Middle frontal gyrus (tissue), 1 donor: ENCODE results near the gene MKKS.
"Not testable (repeated sequence)": the region's sequence is repeated elsewhere in the genome, so short reads cannot be mapped to it uniquely, and the experiment has no call there.

Source experiments
- DNase-seq: peaks from one replicate; pipeline ENCODE4 v3.0.0-alpha.2; 2015; ENCODE audit warnings: low spot score; ENCODE audit errors: extremely low spot score

Gene MKKS

DNA sequence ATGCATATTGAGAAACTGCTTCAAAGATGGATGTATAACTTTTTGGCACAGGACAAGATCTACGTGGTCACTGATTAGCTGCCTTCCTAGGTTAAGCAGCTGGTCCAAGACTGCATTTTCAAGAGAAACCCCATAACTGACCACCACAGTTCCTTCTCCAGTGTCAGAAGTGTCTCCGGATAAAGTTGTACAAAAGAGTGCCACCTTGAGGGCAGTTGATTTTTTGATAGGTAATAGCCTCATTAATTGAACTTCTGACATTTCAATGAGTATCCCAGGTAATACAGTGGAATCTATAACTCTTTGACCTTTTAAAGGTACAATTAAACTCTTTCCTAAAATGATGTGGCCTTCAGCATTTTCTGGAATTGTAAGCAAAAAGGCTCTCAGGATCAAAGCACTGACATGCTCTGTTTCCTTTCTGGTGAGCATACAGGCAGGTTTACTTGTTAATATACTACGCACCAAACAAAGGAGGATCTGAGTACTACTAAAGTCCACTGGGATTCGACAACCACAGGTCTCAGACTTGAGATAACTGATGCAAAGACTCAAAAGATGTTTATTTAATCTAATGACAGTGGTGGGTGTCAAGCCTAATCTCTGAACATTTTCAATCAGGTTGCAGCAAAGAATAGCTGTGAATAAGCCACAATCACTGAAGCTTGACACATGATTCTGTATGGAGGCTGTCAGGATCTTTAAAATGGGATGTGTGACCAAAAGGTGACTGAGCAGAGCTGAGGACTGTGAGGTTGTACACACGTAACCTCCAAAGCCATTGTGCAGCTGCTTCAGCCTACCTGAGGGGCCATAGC, 21.2 kb downstream of the MKKS start:
- no peak for DNase-seq

DNA sequence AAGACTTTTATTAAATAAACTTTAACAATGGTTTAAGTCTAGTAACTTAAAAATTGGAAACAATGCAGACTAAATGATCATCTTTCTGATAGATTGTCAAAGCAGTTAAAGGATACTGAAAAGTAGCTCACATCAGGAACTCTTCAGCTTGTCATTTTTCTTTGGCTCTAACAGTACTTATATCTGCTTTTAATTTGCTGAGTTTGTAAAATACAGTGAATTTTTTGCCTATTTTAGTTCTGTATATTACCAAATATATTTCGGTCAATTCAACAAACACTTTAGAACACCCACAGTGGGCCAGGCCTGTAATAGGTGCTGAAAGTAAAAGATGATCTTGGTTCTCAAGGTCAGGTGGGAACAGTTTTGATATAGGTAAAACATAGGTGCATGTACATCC, 22.3 kb downstream of the MKKS start:
- DNase-seq = no peak

DNA sequence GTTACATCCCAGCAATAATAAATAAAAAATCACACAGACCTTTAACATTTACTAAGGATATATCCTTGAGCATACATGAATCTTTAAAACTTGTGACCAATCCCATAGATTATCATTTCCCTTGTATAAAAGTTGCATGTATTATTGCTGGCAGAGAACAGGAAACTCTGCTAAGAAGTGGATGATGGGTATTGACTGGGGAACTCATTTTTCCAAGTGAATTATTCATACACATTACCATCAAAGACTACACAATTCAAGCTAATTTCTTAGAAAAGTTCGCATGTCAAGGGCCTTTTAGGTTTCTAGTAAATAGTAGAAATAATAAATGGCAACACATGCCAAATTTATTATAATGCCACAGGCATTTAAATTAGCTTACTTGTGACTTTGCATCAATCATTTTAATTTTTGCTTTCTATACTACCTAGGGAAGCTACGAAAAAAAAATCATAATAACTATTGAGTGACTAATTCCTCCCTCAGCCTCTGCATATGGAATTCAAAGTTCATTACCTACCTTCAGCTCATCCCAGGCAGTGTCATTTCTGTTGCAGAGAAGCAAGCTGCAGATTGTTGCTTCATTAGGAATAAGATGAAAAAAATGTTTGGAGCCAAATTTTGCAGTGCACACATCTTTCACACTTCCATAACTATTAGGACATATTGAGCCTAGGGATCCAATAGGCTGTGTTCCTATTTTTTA, 25.8 kb downstream of the MKKS start:
- no peak for DNase-seq

DNA sequence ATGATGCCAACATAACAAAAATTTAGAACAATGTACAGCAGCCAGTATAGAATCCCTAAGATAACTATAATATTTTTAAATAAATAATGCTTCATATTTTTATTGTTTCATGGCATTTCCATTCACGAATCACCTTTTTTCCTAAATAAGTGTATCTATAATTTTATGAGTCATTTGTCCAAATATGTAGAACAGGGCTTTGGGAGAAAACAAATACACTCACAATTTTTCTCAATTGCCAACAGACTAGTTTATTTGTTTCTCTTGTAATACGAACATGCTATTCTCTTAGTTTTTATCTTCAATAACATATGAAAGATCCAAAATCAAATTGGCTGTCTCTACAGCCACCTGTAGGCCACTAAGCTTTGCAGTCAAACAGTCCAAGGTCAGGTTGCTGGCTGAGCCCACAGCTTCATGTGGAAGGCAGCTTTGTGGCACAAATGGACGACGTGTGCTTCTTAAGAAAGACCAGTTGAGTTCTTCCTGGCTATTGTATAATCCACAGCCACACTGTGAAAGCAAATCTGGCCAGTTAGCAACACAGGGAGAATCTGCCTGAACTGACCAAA, 29.0 kb downstream of the MKKS start:
- no peak for DNase-seq

DNA sequence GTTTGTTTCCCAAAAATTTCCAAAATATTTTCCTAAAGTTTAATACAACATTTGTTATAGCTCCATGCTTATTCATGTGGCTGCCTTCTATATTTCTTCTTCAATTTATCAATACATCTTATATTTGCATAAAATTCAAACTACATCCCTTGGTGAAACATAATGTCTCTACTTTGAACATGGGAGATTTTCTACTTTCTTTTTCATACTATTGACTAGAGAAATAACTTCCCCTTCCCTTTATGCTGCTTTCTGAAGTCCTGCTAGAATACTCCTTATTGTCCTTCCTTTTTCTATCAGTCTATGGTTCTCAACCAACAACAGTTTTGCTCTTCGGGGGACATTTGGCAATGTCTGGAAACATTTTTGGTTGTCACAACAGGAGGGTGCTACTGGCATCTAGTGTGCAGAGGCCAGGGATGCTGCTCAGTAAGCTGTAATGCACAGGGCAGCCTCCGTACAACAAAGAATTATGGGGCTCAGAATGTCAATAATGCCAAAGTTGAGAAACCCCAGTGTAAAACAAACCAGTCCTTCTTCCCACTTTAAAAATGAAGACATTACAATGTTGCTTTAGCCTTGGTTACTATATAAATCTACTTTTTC, 29.9 kb downstream of the MKKS start:
- DNase-seq = no peak

DNA sequence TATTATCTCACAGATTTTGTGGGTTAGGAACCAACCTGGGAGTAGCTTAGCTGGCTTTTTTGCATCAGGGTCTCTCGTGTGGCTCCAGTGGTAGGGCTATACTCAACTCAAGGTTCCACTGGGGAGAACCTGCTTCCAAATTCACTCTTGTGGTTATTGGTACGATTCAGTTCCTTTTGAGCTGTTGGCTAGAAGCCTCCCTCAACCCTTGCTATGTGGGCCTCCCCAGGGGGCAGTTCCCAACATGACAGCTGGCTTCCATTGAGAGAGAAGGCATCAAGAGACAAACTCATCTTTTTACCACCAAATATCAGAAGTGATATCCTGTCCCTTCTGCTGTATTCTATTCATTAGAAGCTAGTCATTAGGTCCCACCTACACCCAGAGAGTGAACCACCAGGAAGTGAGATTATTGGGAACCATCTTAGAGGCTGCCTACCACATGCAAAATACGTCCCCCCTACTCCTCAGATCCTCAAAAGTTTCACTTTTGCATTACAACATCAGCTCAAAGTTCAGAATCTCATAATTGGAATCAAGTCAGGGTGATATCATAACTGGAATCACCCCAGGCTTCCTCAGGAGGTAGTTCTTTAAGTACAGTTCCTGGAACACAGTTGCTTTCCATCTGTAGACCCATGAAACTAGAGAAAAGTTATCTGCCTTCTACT, 30.9 kb downstream of the MKKS start:
- DNase-seq = no peak

DNA sequence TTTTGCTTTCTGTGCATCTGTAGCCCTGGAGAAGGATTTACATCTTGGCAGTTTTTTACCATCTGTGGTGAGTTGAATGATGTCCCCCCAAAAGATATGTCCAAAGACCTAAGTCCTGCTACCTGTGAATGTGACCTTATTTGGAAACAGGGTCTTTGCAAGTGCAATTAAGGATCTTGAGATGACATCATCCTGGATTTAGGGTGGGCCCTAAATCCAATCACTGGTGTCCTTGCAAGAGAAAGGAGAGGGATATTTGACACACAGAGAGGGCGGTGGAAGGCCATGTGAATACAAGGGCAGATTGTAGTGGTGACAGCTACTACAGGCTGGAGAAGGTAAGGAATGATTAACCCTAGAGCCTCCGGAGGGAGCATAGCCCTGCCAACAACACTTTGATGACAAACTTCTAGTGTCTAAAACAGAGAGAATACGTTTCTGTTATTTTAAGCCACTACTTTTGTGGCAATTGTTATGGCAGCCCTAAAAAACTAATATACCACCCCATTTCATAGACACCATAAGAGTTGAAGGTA, 35.1 kb downstream of the MKKS start:
- DNase-seq = no peak

DNA sequence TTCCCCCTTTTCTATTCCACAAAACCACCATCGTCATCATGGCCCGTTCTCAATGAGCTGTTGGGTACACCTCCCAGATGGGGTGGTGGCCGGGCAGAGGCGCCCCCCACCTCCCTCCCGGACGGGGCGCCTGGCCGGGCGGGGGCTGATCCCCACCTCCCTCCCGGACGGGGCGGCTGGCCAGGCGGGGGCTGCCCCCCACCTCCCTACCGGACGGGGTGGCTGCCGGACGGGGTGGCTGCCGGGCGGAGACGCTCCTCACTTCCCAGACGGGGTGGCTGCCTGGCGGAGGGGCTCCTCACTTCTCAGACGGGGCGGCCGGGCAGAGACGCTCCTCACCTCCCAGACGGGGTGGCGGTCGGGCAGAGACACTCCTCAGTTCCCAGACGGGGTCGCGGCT, 39.3 kb downstream of the MKKS start:
- not testable (repeated sequence) for DNase-seq

DNA sequence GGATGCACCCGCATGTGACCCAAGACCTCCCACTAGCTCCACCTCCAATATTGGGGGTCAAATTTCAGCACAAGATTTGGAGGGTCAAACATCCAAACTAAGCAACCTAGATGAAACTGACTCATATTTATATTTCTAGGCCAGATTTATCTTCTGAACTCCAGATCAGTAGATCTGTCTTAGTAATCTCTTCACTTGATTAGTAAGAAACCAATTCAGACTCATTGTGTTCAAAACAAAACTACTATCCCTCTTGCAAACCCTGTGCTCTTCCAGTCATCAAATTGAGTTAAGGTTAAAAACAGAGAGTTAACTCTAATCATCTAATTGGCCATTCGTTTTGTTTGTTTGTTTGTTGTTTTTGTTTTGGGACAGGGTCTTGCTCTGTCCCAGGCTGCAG, 43.3 kb downstream of the MKKS start:
- no peak for DNase-seq

DNA sequence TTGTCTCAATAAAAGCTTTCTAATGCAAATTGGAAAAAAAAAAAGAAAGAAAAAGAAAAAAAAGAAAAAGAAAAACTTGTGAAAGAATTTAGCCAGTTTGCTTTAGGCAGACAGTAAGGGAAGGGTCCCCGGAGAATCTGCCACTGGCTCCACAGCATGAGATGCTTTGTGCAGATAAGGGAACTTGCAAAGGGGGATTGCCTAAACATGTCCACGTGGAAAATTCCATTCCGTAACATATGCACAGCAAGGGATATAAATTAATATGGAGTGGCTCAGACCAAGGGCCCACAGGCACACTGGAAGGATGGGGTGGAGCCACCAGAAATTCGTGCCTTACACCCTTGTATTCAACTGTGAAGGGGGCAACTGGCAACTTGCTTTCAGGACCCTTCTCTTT, 45.4 kb downstream of the MKKS start:
- DNase-seq = no peak

DNA sequence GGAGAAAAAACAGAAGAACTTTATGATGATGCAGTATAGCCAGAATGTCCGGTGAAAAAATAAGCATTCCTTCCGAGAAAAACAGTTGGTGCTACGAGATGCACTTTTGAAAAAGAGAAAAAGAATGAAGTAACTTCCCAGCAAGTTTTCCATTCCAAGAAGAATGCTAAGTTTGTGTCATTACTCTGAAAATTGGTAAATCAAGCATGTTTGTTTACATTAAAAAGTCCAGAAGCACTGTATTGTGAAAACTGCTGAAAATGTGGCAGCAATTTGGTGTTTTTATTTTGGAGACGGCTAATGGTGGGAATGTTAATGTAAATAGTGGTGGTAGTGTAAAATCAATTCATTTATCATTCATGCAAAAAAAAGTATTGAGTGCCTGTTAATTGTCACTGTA, 46.3 kb downstream of the MKKS start:
- no peak for DNase-seq

DNA sequence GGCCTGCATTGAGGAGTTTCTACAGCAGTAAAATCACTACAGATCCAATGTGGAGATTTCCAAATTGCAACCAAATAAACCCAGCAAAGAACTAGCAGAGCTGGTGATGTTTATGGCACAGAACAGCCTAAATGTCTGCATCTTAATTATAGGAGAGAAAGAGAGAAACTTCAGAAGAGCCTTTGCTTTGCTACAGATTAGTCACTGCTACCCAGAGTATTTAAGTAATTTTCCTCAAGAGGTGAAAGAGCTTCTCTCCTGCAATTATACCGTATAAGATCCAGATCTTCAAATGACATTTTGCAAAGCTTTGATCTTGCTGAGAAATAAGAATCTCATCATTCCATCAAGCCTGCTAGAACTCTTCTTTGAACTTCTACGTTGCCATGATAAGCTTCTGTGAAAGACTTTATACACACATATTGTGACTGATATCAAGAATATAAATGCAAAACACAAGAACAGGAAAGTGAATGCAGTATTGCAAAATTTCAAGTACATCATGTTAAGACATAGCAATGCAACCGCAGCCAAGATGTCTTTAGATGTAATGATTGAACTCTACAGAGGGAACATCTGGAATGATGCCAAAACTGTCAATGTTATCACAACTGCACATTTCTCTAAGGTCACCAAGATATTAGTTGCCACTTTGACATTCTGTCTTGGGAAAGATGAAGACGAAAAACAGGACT, 48.0 kb downstream of the MKKS start:
- no peak for DNase-seq

DNA sequence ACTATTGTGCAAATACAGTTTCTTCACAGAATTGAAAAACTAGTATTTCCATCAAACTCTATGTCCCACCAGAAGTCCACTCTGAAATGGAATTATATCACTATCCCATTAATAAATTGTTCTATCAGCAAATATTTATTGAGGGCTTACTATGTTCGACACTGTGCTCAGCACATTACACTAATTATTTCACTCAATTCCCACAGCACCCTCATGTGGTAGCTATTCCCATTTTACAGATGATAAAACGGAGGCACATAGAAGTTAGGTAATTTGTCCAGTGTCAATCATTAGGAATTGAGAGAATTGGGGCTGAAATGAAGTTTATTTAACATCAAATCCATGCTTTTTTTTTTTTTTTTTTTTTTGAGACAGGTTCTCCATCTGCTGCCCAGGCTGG, 52.5 kb downstream of the MKKS start:
- DNase-seq = no peak

DNA sequence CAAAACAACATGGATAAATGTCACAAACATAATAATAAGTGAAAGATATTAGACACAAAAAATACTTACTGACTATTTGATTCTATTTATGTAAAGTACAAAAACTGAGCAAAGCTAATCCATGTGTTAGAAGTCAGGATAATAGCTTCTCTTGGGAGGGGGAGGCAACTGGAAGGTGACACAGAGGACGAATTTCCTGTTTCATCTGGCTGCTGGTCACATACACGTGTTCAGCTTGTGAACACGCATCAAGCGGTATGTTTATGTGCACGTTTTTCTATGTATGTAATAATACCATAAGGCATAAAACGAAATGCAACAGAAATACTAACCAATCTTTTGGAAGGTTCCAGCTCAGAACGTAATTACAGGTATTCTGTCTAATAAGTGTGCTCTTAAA, 54.3 kb downstream of the MKKS start:
- no peak for DNase-seq

DNA sequence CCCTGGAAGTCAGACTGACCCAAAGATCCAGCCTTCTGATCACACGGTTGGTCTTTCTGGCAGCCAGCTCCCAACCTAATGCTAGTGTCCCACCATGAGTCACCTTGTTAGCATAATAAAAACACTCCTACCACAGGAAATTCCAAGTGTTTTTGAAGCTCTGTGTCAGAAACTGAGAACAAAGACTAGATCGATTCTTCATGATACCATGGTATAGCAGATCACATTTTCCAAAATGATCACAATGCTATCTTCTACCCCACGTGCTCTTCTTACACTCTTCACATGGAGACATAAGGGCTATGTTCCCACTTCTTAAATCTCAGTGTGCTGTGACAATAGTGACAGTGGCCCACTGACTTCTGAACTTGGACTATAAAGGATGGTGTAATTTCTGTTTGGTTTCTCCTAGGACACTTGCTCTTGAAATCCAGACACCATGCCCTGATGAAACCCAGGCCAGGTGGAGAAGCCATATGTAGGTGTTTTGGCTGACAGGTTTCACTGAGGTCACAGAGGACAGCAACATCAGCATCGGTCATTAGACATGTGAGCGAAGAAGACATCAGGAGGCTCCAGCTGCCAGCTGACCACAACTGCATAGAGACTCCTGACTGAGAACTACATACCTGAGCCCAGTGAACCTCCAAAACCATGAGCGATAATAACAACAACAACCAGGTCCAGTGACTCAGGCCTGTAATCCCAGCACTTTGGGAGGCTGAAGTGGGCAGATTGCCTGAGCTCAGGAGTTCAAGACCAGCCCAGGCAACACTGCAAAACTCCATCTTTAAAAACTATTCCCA, 57.5 kb downstream of the MKKS start:
- no peak for DNase-seq

DNA sequence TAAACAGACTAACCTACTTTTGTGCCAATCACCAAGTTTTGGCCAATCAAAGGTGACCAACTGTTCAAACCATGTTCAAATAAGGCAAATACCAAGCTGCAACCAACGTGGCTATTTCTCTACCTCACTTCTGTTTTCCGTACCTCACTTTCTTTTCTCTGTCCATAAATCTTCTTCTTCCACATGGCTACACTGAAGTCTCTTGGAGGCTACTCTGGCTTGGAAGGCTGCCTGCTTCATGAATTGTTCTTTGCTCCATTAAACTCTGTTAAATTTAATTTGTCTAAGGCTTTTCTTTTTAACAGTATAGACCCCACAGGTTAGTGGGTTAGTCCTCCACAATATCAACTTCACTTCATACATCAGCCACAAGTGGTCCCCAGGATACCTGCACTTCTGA, 58.8 kb downstream of the MKKS start:
- no peak for DNase-seq

DNA sequence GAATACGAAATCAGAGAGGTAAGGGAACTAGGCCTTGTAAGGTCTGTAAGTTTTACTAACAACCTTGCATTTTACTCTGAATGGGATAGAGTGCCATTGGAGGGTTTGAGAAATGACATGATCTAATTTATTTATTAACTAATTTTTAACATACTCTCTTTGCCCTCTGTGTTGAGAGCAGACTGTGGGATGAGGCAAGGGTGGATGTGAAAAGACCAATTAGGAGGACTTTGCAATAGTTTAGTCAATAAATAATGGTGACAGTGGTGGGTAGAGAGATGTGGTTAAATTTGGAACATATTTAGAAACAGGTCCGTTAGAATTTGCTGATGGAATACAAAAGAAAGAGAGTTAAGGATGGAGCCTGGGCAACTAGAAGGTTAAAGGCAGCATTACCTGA, 60.0 kb downstream of the MKKS start:
- DNase-seq = no peak

DNA sequence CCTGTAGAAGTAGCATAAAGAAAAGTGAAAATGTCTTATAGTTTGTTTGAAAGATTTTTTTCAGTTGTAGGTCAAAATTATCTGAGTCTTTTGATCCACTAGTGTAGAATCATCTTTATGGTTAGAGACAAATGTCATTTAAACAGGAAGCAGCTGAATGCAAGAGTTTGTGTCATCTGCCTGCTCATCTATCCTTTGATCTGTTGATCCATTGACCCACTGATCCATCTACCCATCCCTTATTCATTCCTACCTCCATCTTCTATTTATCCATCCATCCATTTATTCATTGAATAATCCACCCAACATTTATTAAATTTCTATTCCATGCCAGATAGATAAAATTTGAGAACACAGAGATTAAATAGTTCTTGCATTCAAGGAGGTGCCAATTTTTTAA, 62.6 kb downstream of the MKKS start:
- DNase-seq = no peak

DNA sequence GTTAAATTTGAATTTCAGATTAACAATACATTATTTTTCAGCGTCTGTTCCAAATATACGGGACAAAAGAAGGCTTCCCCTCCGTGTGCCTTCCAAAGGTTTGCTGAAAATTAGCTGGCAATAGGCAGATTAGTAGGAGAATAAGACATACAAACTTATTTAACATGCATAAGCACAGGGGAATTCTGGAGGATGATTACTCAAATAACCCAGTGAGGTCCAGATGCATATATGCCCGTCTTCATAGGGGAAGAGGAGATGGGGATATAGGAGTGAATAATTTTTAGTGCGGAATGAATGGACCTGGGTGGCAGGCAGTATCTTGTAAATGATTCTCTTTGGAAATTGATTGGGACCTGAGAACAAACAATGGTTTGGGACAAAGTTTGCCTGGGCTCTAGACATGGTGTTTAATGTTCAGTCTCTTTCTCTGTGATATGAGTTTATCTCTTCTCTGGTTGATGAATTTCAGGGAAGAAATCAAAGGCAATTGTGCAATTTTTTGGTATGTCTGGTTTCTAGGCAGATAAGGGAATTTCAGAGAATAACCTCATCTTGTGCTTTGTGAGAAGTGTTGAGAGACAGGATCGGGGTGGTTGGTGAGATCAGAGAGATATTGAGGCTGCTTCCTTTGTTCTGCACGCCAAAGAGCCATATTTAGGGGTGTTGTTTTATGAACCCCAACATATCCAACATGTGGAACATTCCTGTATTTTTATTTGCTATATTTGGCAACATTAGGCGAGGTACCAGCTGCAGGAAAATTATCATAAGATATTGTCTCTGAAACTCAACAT, 63.7 kb downstream of the MKKS start:
- no peak for DNase-seq
